ENCODE data around the gene EIF4G3.
"Not testable (repeated sequence)": the region's sequence is repeated elsewhere in the genome, so short reads cannot be mapped to it uniquely, and the experiment has no call there.

Gene EIF4G3

GRCh38 chr1:21192871-21193270 lies 16.2 kb upstream of the EIF4G3 start:
- Histone ChIP-seq H3K27me3 (ENCODE audit: low read length) (no peaks in the 10 kb centered on the region), H3K27ac (ENCODE audit: low read depth, low read length) (no peak overlapping the region), H4K20me1 (ENCODE audit: low read depth, low read length) (no peaks in the 10 kb centered on the region), H3K79me2 (ENCODE audit: insufficient read depth, low read length) (no peaks in the 10 kb centered on the region), H3K9ac (ENCODE audit: low read length) (no peak overlapping the region), H3K9me3 (ENCODE audit: insufficient read depth, low read length) (no peaks in the 10 kb centered on the region), H3K36me3 (ENCODE audit: low read length) (no peaks in the 10 kb centered on the region), H3K4me2 (ENCODE audit: low read depth, low read length, poor library complexity, severe bottlenecking) (no peak overlapping the region), H3K9me2 (replicated peaks; ENCODE audit: insufficient read depth, low read length) (no peaks in the 10 kb centered on the region), H3F3A (ENCODE audit: insufficient read depth) (no peaks in the 10 kb centered on the region), H3K4me3 (ENCODE audit: insufficient read depth, low read length, poor library complexity, severe bottlenecking) (no peak overlapping the region), H2AFZ (ENCODE audit: low read depth, low read length, severe bottlenecking) (no peak overlapping the region)
- TF ChIP-seq EZH2phosphoT487 (conservative IDR thresholded peaks at IDR 0.05; ENCODE audit: low read length) (no peak), CTCF (IDR thresholded peaks at IDR 0.05; ENCODE audit: insufficient read depth, low read length, poor library complexity, severe bottlenecking) (no peak)

GRCh38 chr1:21192284-21192683 lies 15.6 kb upstream of the EIF4G3 start:
- no peak for TF ChIP-seq EZH2phosphoT487 (conservative IDR thresholded peaks at IDR 0.05; ENCODE audit: low read length)
- TF ChIP-seq CTCF (IDR thresholded peaks at IDR 0.05; ENCODE audit: insufficient read depth, low read length, poor library complexity, severe bottlenecking), result no peak
- Histone ChIP-seq H3K4me3 (ENCODE audit: insufficient read depth, low read length, poor library complexity, severe bottlenecking) (no peak overlapping the region), H3K9me2 (replicated peaks; ENCODE audit: insufficient read depth, low read length) (no peaks in the 10 kb centered on the region), H3K9me3 (ENCODE audit: insufficient read depth, low read length) (no peaks in the 10 kb centered on the region), H2AFZ (ENCODE audit: low read depth, low read length, severe bottlenecking) (no peak overlapping the region), H3K27ac (ENCODE audit: low read depth, low read length) (no peak overlapping the region), H4K20me1 (ENCODE audit: low read depth, low read length) (no peaks in the 10 kb centered on the region), H3K27me3 (ENCODE audit: low read length) (no peaks in the 10 kb centered on the region), H3F3A (ENCODE audit: insufficient read depth) (no peaks in the 10 kb centered on the region), H3K4me2 (ENCODE audit: low read depth, low read length, poor library complexity, severe bottlenecking) (no peak overlapping the region), H3K79me2 (ENCODE audit: insufficient read depth, low read length) (no peaks in the 10 kb centered on the region), H3K9ac (ENCODE audit: low read length) (no peak overlapping the region), H3K36me3 (ENCODE audit: low read length) (no peaks in the 10 kb centered on the region)

GRCh38 chr1:21190771-21191170 lies 14.1 kb upstream of the EIF4G3 start:
- not testable (repeated sequence) for H3K9me3 ChIP-seq (ENCODE audit: insufficient read depth, low read length); H4K20me1 ChIP-seq (ENCODE audit: low read depth, low read length); H3K9me2 ChIP-seq (replicated peaks; ENCODE audit: insufficient read depth, low read length); H3K36me3 ChIP-seq (ENCODE audit: low read length); H3K4me2 ChIP-seq (ENCODE audit: low read depth, low read length, poor library complexity, severe bottlenecking); H3K27me3 ChIP-seq (ENCODE audit: low read length); H3K4me3 ChIP-seq (ENCODE audit: insufficient read depth, low read length, poor library complexity, severe bottlenecking); H3F3A ChIP-seq (ENCODE audit: insufficient read depth); H3K9ac ChIP-seq (ENCODE audit: low read length); H3K27ac ChIP-seq (ENCODE audit: low read depth, low read length); H2AFZ ChIP-seq (ENCODE audit: low read depth, low read length, severe bottlenecking); H3K79me2 ChIP-seq (ENCODE audit: insufficient read depth, low read length)

- no peak overlapping the region for H3K4me3 ChIP-seq (ENCODE audit: insufficient read depth, low read length, poor library complexity, severe bottlenecking)
- no peaks in the 10 kb centered on the region for H3K79me2 ChIP-seq (ENCODE audit: insufficient read depth, low read length)
- no peak for TF ChIP-seq CTCF (IDR thresholded peaks at IDR 0.05; ENCODE audit: insufficient read depth, low read length, poor library complexity, severe bottlenecking)
- TF ChIP-seq EZH2phosphoT487 (conservative IDR thresholded peaks at IDR 0.05; ENCODE audit: low read length), result no peak
- H3K9ac ChIP-seq (ENCODE audit: low read length), result no peak overlapping the region
- no peak overlapping the region for H3K27ac ChIP-seq (ENCODE audit: low read depth, low read length)
- no peak overlapping the region for H3K4me2 ChIP-seq (ENCODE audit: low read depth, low read length, poor library complexity, severe bottlenecking)
- no peaks in the 10 kb centered on the region for H3K9me2 ChIP-seq (replicated peaks; ENCODE audit: insufficient read depth, low read length)
- H3K9me3 ChIP-seq (ENCODE audit: insufficient read depth, low read length), result no peaks in the 10 kb centered on the region
- no peaks in the 10 kb centered on the region for H4K20me1 ChIP-seq (ENCODE audit: low read depth, low read length)
- H3F3A ChIP-seq (ENCODE audit: insufficient read depth), result no peaks in the 10 kb centered on the region
- no peaks in the 10 kb centered on the region for H3K27me3 ChIP-seq (ENCODE audit: low read length)
- no peaks in the 10 kb centered on the region for H3K36me3 ChIP-seq (ENCODE audit: low read length)
- no peak overlapping the region for H2AFZ ChIP-seq (ENCODE audit: low read depth, low read length, severe bottlenecking)
Observed at GRCh38 chr1:21189906-21190500, 13.3 kb upstream of the EIF4G3 start.
